Neutrophil (primary cell): Measurements from ENCODE around the gene YIPF1.

Experiments
- H3K27ac ChIP-seq: fragments of 200-600 bp; sonication (generic); 2 replicates; pipeline ENCODE4 v1.5.1; 2016; ENCODE audit warnings: mild to moderate bottlenecking, moderate library complexity
- H3K27me3 ChIP-seq: fragments of 200-600 bp; sonication (generic); 2 replicates; pipeline ENCODE4 v1.6.0; 2016; ENCODE audit warnings: mild to moderate bottlenecking
- H3K36me3 ChIP-seq: fragments of 200-600 bp; sonication (generic); 2 replicates; pipeline ENCODE4 v1.5.1; 2017
- H3K4me1 ChIP-seq, 2 experiments: fragments of 200-600 bp in 1 of 2; sonication (generic) in 1 of 2; 1 replicate in 1 of 2; 2 replicates in 1 of 2; pipeline versions ENCODE4 v1.5.1 to v1.6.1; 2013 to 2016; ENCODE audit warnings: low read depth in 1 of 2, low read length in 1 of 2, mild to moderate bottlenecking in 1 of 2, moderate library complexity in 1 of 2; ENCODE audit not compliant: control insufficient read depth in 1 of 2, insufficient read depth in 1 of 2
- H3K4me3 ChIP-seq, 2 experiments: fragments of 200-600 bp in 1 of 2; sonication (generic) in 1 of 2; 1 replicate in 1 of 2; 2 replicates in 1 of 2; pipeline ENCODE4 v1.5.1; 2013 to 2016; ENCODE audit warnings: low read depth in 1 of 2, low read length in 1 of 2, mild to moderate bottlenecking in 1 of 2, moderate library complexity in 1 of 2
- H3K9me3 ChIP-seq: fragments of 200-600 bp; sonication (generic); 2 replicates; pipeline ENCODE4 v1.5.1; 2016
- CTCF ChIP-seq: fragments of 200-600 bp; sonication (generic); IDR thresholded peaks from 2 replicates; pipeline ENCODE4 v1.5.1; 2016; ENCODE audit warnings: antibody characterized with exemption

Gene YIPF1

DNA sequence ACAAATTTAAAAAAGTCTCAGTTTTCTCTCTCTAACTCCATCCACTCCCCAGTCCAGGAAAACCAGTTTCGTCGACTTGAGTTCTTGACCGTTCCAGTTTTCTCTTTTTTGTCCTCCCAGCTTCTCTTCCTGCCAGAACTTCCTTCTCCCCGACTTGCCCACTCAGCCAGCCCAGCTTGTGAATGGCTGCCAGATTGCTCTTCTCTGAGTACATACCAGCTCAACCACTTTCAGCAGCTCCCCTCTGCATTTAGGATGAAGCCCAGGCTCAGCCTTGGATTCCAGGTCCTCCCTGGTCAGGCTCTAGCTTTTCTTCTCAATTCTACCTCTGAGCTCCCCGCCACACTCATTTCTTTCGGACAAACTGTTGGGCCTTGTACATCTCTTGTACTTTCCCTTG is 5.8 kb upstream of the YIPF1 start:
- H3K36me3 ChIP-seq: no peaks in the 10 kb centered on the region
- H3K4me1 ChIP-seq: peaks cover 12 to 14% of the 10 kb centered on the region in 2 experiments
- H3K9me3 ChIP-seq: no peaks in the 10 kb centered on the region
- H3K27me3 ChIP-seq: no peaks in the 10 kb centered on the region
- H3K27ac ChIP-seq: no peak overlapping the region
- TF ChIP-seq CTCF: no peak
- H3K4me3 ChIP-seq: no peak overlapping the region

- Histone ChIP-seq H3K9me3 (no peaks in the 10 kb centered on the region), H3K27ac (no peak overlapping the region), H3K36me3 (no peaks in the 10 kb centered on the region), H3K27me3 (no peaks in the 10 kb centered on the region), H3K4me3 (no peak overlapping the region), H3K4me1 (peaks cover 17 to 18% of the 10 kb centered on the region in 2 experiments)
- no peak for TF ChIP-seq CTCF
Measured at GRCh38 chr1:53894644-53895043, 5.0 kb upstream of the YIPF1 start.

- Histone ChIP-seq H3K4me3 (no peak within 1 kb of the TSS), H3K4me1 (peaks cover 20 to 21% of the 10 kb centered on the region in 2 experiments), H3K27me3 (no peaks in the 10 kb centered on the region), H3K9me3 (no peaks in the 10 kb centered on the region), H3K36me3 (no peaks in the 10 kb centered on the region), H3K27ac (peak within 1 kb of the TSS; percentile 59)
- TF ChIP-seq CTCF: no peak
Measured at GRCh38 chr1:53893999-53894636, 4.5 kb upstream of the YIPF1 start, which contains the start of gene DIO1. Gene DIO1, plus strand, starts transcription at chr1:53894187. Its CDS starts 24 bp downstream, at chr1:53894211.

GRCh38 chr1:53892911-53893310 is 3.3 kb upstream of the YIPF1 start:
- no peak for TF ChIP-seq CTCF
- peaks cover 30% of the 10 kb centered on the region in 2 experiments for H3K4me1 ChIP-seq
- H3K9me3 ChIP-seq: no peaks in the 10 kb centered on the region
- H3K36me3 ChIP-seq: peaks cover 3% of the 10 kb centered on the region
- H3K4me3 ChIP-seq: no peak overlapping the region
- peak overlapping the region; percentile 59 for H3K27ac ChIP-seq
- H3K27me3 ChIP-seq: no peaks in the 10 kb centered on the region

DNA sequence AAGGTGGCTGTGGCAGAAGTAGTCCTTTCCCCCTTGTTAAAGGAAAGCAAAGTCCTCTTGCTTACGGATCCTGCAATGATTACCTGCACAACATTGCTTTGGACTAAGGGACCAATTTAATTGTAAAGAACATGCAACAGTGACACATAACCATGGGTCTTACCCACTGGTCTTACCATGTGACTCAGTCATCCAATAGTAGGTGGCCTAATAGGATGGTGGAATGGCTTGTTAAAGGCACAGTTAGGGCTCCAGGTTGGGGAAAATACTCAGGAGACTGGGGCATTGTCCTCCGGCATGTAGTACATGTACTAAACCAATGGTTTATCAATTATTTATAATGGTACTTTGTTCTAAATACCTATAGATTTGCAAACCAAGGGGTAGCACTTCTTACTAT is 2.1 kb upstream of the YIPF1 start:
- TF ChIP-seq CTCF: no peak
- Histone ChIP-seq H3K27me3 (no peaks in the 10 kb centered on the region), H3K4me3 (no peak overlapping the region), H3K36me3 (peaks cover 15% of the 10 kb centered on the region), H3K9me3 (no peaks in the 10 kb centered on the region), H3K27ac (no peak overlapping the region), H3K4me1 (peaks cover 30% of the 10 kb centered on the region in 2 experiments)
